Ovary (tissue), 9 donors: Measurements from ENCODE around the gene ZNF106. TPM values are rescaled to one million over a fixed set of nuclear protein-coding genes. Genes with fewer than 3 reads are reported as not detected.
A peak's percentile ranks its signal among the peaks of the same experiment; 100 is the strongest.

Source experiments
- DNase-seq, 5 donors: peaks; one replicate each; pipeline ENCODE4 v3.0.0-alpha.2; 2019 to 2020
- H3K27ac ChIP-seq, 2 donors: fragments of 200-600 bp; one replicate each; pipeline versions ENCODE4 v1.5.1 to v1.8.0; 2019 to 2022
- H3K27me3 ChIP-seq: fragments of 200-600 bp; one replicate; pipeline ENCODE4 v1.8.0; 2022
- H3K36me3 ChIP-seq: fragments of 200-600 bp; sonication (generic); one replicate; pipeline ENCODE4 v1.5.1; 2019
- H3K4me1 ChIP-seq: one replicate; pipeline ENCODE4 v1.8.1; 2013; ENCODE audit warnings: mild to moderate bottlenecking, moderate library complexity; ENCODE audit not compliant: insufficient read depth
- H3K4me3 ChIP-seq: fragments of 200-600 bp; sonication (generic); one replicate; pipeline ENCODE4 v1.5.1; 2017
- H3K9me3 ChIP-seq, 2 donors: fragments of 200-600 bp in 1 of 2; sonication (generic) in 1 of 2; one replicate each; pipeline versions ENCODE4 v1.5.1 to v1.8.1; 2013 to 2019; ENCODE audit warnings: mild to moderate bottlenecking in 1 of 2, moderate library complexity in 1 of 2
- CTCF ChIP-seq, 3 donors: fragments of 450-650 bp in 2 of 3; fragments of 200-600 bp in 1 of 3; IDR thresholded peaks; one replicate each; pipeline versions ENCODE4 v1.5.1 to v1.8.0; 2016 to 2022; ENCODE audit warnings: antibody characterized with exemption in 3 of 3, mild to moderate bottlenecking in 1 of 3
- EP300 ChIP-seq: sonication (generic); formaldehyde crosslinking; IDR thresholded peaks from one replicate; pipeline ENCODE4 v1.6.1; 2017; ENCODE audit warnings: antibody characterized with exemption
- POLR2A ChIP-seq: fragments of 450-650 bp; IDR thresholded peaks from one replicate; pipeline ENCODE4 v1.6.1; 2017; ENCODE audit warnings: antibody characterized with exemption, mild to moderate bottlenecking, moderate library complexity
- WGBS, 3 donors: extraction: QIAGEN DNeasy Blood & Tissue Kit in 1 of 3; methylation state at CpG; one replicate each; pipeline versions ENCODE4 v1.1.5 to v1.1.7; 2013 to 2017; 5-methylcytosine and 5-hydroxymethylcytosine counted together
- intact Hi-C, 4 donors: fragments of 100-400 bp; cut with DNase I; formaldehyde crosslinking; loops; one replicate each; pipeline versions ENCODE4 v1.11.0 to v1.15.1; 2022 to 2023
- polyA plus RNA-seq, 2 donors: library from polyadenylated mRNA; stranded (reverse); fragments of 200-250 nt in 1 of 2; fragments of 350-450 nt in 1 of 2; fragmentation: Illumina TruSeq in 1 of 2; extraction: RNeasy Lipid Tissue Mini Kit (QIAGEN cat#74804) in 1 of 2; gene quantifications; one replicate each; pipeline ENCODE4 v1.2.3, GENCODE V29; 2013 to 2014
- total RNA-seq, 7 donors: library from RNA; depleted of rRNA in 2 of 7; stranded (reverse); fragments of >200 nt in 2 of 7; fragmentation: NEBNext Ultra II Directional in 3 of 7; extraction: Animal tissue kit (Norgen Biotek cat#: 25700) in 3 of 7; gene quantifications; one replicate each; pipeline versions ENCODE4 v1.1.0 to v1.2.4, GENCODE V29; 2016 to 2023
- donor health status: DM: no; HTN: no; CAD: no; lungs with moderate emphysema.
- donor health status: DM: no; HTN: no; CAD: no.
- donor health status: Bipolar disorder and iron deficiency.
- donor health status: DM: yes; HTN: yes; CAD: no.
- donor health status: DM: no; HTN: no; CAD: no.
- donor health status: DM: yes; HTN: yes; CAD: no.

The ZNF106 gene
- total and polyA plus RNA-seq, 9 donors, result 12.2 to 59.0 (median 43.4) TPM

DNA sequence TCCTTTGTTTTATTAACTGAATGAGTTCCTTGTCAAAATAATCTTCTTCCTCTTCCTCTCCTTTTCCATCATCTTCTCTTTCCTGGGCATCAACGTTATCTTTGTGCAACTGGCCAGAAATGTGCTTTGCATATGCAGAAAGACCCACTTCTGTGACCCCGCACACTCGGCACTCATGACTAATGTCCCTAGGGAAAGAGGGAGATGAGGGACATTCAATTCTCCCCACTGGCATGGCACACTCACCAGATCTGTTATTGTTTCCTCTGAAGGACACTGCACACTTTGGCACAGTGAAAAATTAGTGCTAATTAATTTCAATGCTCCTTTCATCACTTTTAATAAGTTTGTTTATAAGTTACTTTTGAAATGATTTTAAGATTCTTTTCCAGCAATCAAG is 34.0 kb downstream of the ZNF106 start:
- WGBS, 3 donors, result 10 to 13% (median 13%) methylated on average over 3 of the region's 3 CpGs
- TF ChIP-seq EP300 (no peak), CTCF (IDR thresholded peaks at IDR 0.05) (no peak), POLR2A (no peak)
- no peaks in the 10 kb centered on the region for H3K36me3 ChIP-seq
- peaks cover 9% of the 10 kb centered on the region for H3K4me1 ChIP-seq
- H3K27me3 ChIP-seq, result no peaks in the 10 kb centered on the region
- H3K9me3 ChIP-seq, result no peaks in the 10 kb centered on the region
- peak overlapping the region; percentile 37 to 76 for H3K27ac ChIP-seq
- no peak for DNase-seq
- intact Hi-C loops, result no loop called here
- peak overlapping the region; percentile 11 for H3K4me3 ChIP-seq

DNA sequence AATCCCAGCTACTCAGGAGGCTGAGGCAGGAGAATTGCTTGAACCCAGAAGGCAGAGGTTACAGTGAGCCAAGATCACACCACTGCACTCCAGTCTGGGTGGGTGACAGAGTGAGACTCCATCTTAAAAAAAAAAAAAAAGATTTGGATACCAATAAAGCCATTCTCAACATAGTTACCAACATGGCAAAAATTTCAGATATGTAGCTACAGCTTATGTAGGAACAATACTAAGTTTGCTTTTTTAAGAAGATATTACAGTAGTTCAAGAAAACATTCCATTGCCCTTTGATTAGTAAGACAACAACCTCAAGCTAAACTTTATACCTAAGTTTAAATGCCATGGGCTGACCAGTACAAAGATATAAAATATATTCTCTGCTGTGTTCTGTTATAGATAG is 34.4 kb downstream of the ZNF106 start:
- no peaks in the 10 kb centered on the region for H3K9me3 ChIP-seq
- H3K4me3 ChIP-seq, result peak overlapping the region; percentile 11
- H3K4me1 ChIP-seq, result peaks cover 9% of the 10 kb centered on the region
- no peak overlapping the region for H3K27ac ChIP-seq
- intact Hi-C loops, result no loop called here
- TF ChIP-seq CTCF (IDR thresholded peaks at IDR 0.05) (no peak), POLR2A (no peak), EP300 (no peak)
- H3K27me3 ChIP-seq, result no peaks in the 10 kb centered on the region
- H3K36me3 ChIP-seq, result no peaks in the 10 kb centered on the region
- no peak for DNase-seq

GRCh38 chr15:42453826-42454225 is 37.1 kb downstream of the ZNF106 start:
- intact Hi-C loops, result no loop called here
- TF ChIP-seq CTCF (IDR thresholded peaks at IDR 0.05), result no peak
- no peak for TF ChIP-seq POLR2A
- TF ChIP-seq EP300, result no peak
- WGBS, 3 donors, result 86 to 92% (median 88%) methylated on average over 3 of the region's 3 CpGs
- Histone ChIP-seq H3K27me3 (no peaks in the 10 kb centered on the region), H3K4me1 (peaks cover 9% of the 10 kb centered on the region), H3K36me3 (no peaks in the 10 kb centered on the region), H3K4me3 (no peak overlapping the region), H3K9me3 (no peaks in the 10 kb centered on the region), H3K27ac (no peak overlapping the region)
- DNase-seq, result no peak

GRCh38 chr15:42450425-42450790 is 40.5 kb downstream of the ZNF106 start:
- intact Hi-C loops, result no loop called here
- Histone ChIP-seq H3K9me3 (no peaks in the 10 kb centered on the region), H3K27me3 (no peaks in the 10 kb centered on the region), H3K27ac (no peak overlapping the region), H3K4me1 (peaks cover 1% of the 10 kb centered on the region), H3K4me3 (no peak overlapping the region), H3K36me3 (no peaks in the 10 kb centered on the region)
- TF ChIP-seq EP300, result no peak
- no peak for TF ChIP-seq POLR2A
- TF ChIP-seq CTCF (IDR thresholded peaks at IDR 0.05), result no peak
- DNase-seq, result no peak
- WGBS, 3 donors, result 97 to 99% (median 99%) methylated on average over 4 of the region's 4 CpGs
